Measurements from ENCODE around the gene OPRD1.

DNA sequence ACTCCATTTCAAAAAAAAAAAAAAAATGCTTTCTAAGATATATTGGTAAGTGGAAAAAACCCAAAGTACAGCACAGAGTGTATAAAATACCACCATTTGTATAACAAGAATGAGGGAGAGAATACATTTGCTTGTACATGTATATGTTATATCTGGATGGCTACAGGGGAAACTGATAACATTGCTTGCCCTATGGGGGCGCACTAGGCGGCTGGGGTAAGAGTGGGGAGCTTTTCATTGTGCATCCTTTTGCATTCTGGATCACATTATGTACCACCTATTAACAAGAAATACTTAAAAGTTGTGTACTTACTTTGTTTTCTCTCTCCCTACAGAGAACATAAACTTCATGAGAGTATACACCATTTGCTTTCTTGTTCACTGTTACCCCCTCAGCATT, 28.6 kb upstream of the OPRD1 start:
- TF ChIP-seq, protein P1, sequence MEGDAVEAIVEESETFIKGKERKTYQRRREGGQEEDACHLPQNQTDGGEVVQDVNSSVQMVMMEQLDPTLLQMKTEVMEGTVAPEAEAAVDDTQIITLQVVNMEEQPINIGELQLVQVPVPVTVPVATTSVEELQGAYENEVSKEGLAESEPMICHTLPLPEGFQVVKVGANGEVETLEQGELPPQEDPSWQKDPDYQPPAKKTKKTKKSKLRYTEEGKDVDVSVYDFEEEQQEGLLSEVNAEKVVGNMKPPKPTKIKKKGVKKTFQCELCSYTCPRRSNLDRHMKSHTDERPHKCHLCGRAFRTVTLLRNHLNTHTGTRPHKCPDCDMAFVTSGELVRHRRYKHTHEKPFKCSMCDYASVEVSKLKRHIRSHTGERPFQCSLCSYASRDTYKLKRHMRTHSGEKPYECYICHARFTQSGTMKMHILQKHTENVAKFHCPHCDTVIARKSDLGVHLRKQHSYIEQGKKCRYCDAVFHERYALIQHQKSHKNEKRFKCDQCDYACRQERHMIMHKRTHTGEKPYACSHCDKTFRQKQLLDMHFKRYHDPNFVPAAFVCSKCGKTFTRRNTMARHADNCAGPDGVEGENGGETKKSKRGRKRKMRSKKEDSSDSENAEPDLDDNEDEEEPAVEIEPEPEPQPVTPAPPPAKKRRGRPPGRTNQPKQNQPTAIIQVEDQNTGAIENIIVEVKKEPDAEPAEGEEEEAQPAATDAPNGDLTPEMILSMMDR (conservative IDR thresholded peaks at IDR 0.05; ENCODE audit: low read depth, low read length): no peak
- TF ChIP-seq POLR2A (IDR thresholded peaks at IDR 0.05; ENCODE audit: low read depth, low read length) (no peak), RAD21 (IDR thresholded peaks at IDR 0.05; ENCODE audit: low read length) (no peak), CEBPB (IDR thresholded peaks at IDR 0.05; ENCODE audit: low read depth, low read length) (no peak)
- TF ChIP-seq, protein P2, sequence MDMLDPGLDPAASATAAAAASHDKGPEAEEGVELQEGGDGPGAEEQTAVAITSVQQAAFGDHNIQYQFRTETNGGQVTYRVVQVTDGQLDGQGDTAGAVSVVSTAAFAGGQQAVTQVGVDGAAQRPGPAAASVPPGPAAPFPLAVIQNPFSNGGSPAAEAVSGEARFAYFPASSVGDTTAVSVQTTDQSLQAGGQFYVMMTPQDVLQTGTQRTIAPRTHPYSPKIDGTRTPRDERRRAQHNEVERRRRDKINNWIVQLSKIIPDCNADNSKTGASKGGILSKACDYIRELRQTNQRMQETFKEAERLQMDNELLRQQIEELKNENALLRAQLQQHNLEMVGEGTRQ (IDR thresholded peaks at IDR 0.05; ENCODE audit: low read depth, low read length): no peak
